ENCODE data around the gene PTK6. TPM values are rescaled to one million over a fixed set of nuclear protein-coding genes. Genes with fewer than 3 reads are reported as not detected.
"Not testable (repeated sequence)": the region's sequence is repeated elsewhere in the genome, so short reads cannot be mapped to it uniquely, and the experiment has no call there.

PTK6 gene
- total RNA-seq, 2 experiments from 2014 or later, result 0.16 to 0.26 TPM

- Mint-ChIP-seq H3K4me3 (no peak overlapping the region), H3K27me3 (no peaks in the 10 kb centered on the region), H3K4me1 (peaks cover 16% of the 10 kb centered on the region), H3K36me3 (no peaks in the 10 kb centered on the region), H3K27ac (no peak overlapping the region), H3K9me3 (no peaks in the 10 kb centered on the region)
- DNase-seq, result no peak
Observed at GRCh38 chr20:63564036-63564810, 27.0 kb upstream of the PTK6 start.

GRCh38 chr20:63563225-63563935, 26.2 kb upstream of the PTK6 start:
- no peaks in the 10 kb centered on the region for H3K9me3 Mint-ChIP-seq
- H3K27ac Mint-ChIP-seq, result no peak overlapping the region
- H3K36me3 Mint-ChIP-seq, result no peaks in the 10 kb centered on the region
- no peaks in the 10 kb centered on the region for H3K27me3 Mint-ChIP-seq
- H3K4me1 Mint-ChIP-seq, result peaks cover 12% of the 10 kb centered on the region
- no peak for DNase-seq
- H3K4me3 Mint-ChIP-seq, result no peak overlapping the region

- Mint-ChIP-seq H3K27ac (no peak overlapping the region), H3K9me3 (no peaks in the 10 kb centered on the region), H3K27me3 (no peaks in the 10 kb centered on the region), H3K4me1 (peaks cover 6% of the 10 kb centered on the region), H3K36me3 (no peaks in the 10 kb centered on the region), H3K4me3 (no peak overlapping the region)
- no peak for DNase-seq
Observed at GRCh38 chr20:63562461-63563224, 25.5 kb upstream of the PTK6 start.

- no peak for DNase-seq
- H3K4me3 Mint-ChIP-seq, result no peak overlapping the region
- no peaks in the 10 kb centered on the region for H3K27me3 Mint-ChIP-seq
- no peak overlapping the region for H3K27ac Mint-ChIP-seq
- H3K4me1 Mint-ChIP-seq, result no peaks in the 10 kb centered on the region
- no peaks in the 10 kb centered on the region for H3K36me3 Mint-ChIP-seq
- H3K9me3 Mint-ChIP-seq, result no peaks in the 10 kb centered on the region
Observed at GRCh38 chr20:63561624-63562396, 24.6 kb upstream of the PTK6 start.

GRCh38 chr20:63560856-63561609, 23.9 kb upstream of the PTK6 start:
- no peak overlapping the region for H3K27ac Mint-ChIP-seq
- no peaks in the 10 kb centered on the region for H3K36me3 Mint-ChIP-seq
- H3K27me3 Mint-ChIP-seq, result no peaks in the 10 kb centered on the region
- H3K4me3 Mint-ChIP-seq, result no peak overlapping the region
- no peaks in the 10 kb centered on the region for H3K9me3 Mint-ChIP-seq
- DNase-seq, result no peak
- no peaks in the 10 kb centered on the region for H3K4me1 Mint-ChIP-seq

- DNase-seq, result no peak
- no peak overlapping the region for H3K27ac Mint-ChIP-seq
- no peaks in the 10 kb centered on the region for H3K36me3 Mint-ChIP-seq
- H3K4me1 Mint-ChIP-seq, result no peaks in the 10 kb centered on the region
- H3K9me3 Mint-ChIP-seq, result no peaks in the 10 kb centered on the region
- no peak overlapping the region for H3K4me3 Mint-ChIP-seq
- H3K27me3 Mint-ChIP-seq, result no peaks in the 10 kb centered on the region
Observed at GRCh38 chr20:63560333-63560805, 23.2 kb upstream of the PTK6 start.

GRCh38 chr20:63559485-63560332, 22.5 kb upstream of the PTK6 start:
- not testable (repeated sequence) for DNase-seq, H3K36me3 Mint-ChIP-seq, H3K4me1 Mint-ChIP-seq, H3K27ac Mint-ChIP-seq, H3K9me3 Mint-ChIP-seq, H3K27me3 Mint-ChIP-seq, H3K4me3 Mint-ChIP-seq

GRCh38 chr20:63558804-63559484, 21.8 kb upstream of the PTK6 start:
- no peak overlapping the region for H3K4me3 Mint-ChIP-seq
- no peaks in the 10 kb centered on the region for H3K27me3 Mint-ChIP-seq
- H3K9me3 Mint-ChIP-seq, result no peaks in the 10 kb centered on the region
- no peaks in the 10 kb centered on the region for H3K4me1 Mint-ChIP-seq
- no peaks in the 10 kb centered on the region for H3K36me3 Mint-ChIP-seq
- DNase-seq, result no peak
- H3K27ac Mint-ChIP-seq, result no peak overlapping the region

GRCh38 chr20:63557481-63557891, 20.3 kb upstream of the PTK6 start:
- H3K27ac Mint-ChIP-seq, result no peak overlapping the region
- H3K4me3 Mint-ChIP-seq, result no peak overlapping the region
- H3K27me3 Mint-ChIP-seq, result no peaks in the 10 kb centered on the region
- no peaks in the 10 kb centered on the region for H3K9me3 Mint-ChIP-seq
- DNase-seq, result no peak
- H3K36me3 Mint-ChIP-seq, result no peaks in the 10 kb centered on the region
- peaks cover 8% of the 10 kb centered on the region for H3K4me1 Mint-ChIP-seq

- Mint-ChIP-seq H3K4me3 (no peak overlapping the region), H3K36me3 (no peaks in the 10 kb centered on the region), H3K27me3 (no peaks in the 10 kb centered on the region), H3K27ac (no peak overlapping the region), H3K4me1 (peaks cover 10% of the 10 kb centered on the region), H3K9me3 (no peaks in the 10 kb centered on the region)
- DNase-seq, result no peak
Observed at GRCh38 chr20:63556873-63557478, 19.8 kb upstream of the PTK6 start.

GRCh38 chr20:63555661-63556381, 18.6 kb upstream of the PTK6 start:
- no peak overlapping the region for H3K4me3 Mint-ChIP-seq
- DNase-seq, result no peak
- no peaks in the 10 kb centered on the region for H3K36me3 Mint-ChIP-seq
- no peaks in the 10 kb centered on the region for H3K27me3 Mint-ChIP-seq
- peaks cover 10% of the 10 kb centered on the region for H3K4me1 Mint-ChIP-seq
- no peak overlapping the region for H3K27ac Mint-ChIP-seq
- H3K9me3 Mint-ChIP-seq, result no peaks in the 10 kb centered on the region

Measured in activated naive CD8-positive, alpha-beta T cell treated with anti-CD3 and anti-CD28 coated beads for 36 hours (primary cell).